HG02642 (cell line): Measurements from ENCODE around the gene OLR1.

ENCODE experiments used
- ATAC-seq: cut with Tn5 transposase; IDR thresholded peaks from one replicate; pipeline ENCODE4 v1.9.1; 2021; ENCODE audit warnings: mild to moderate bottlenecking; ENCODE audit not compliant: unreplicated experiment, poor library complexity

OLR1 gene

GRCh38 chr12:10155966-10156365 is 16.0 kb downstream of the OLR1 start:
- no peak for ATAC-seq

- ATAC-seq = no peak
Measured at GRCh38 chr12:10154145-10154496, 17.8 kb downstream of the OLR1 start.

GRCh38 chr12:10153271-10154144 is 18.4 kb downstream of the OLR1 start:
- peak; percentile 69 for ATAC-seq

- no peak for ATAC-seq
Measured at GRCh38 chr12:10151621-10152020, 20.3 kb downstream of the OLR1 start.

- peak; percentile 84 for ATAC-seq
Measured at GRCh38 chr12:10147714-10148403, 24.1 kb downstream of the OLR1 start.

GRCh38 chr12:10142976-10143589 is 28.8 kb downstream of the OLR1 start:
- no peak for ATAC-seq

GRCh38 chr12:10140001-10140400 is 31.9 kb downstream of the OLR1 start:
- no peak for ATAC-seq

GRCh38 chr12:10136637-10137205 is 35.2 kb downstream of the OLR1 start:
- no peak for ATAC-seq

- no peak for ATAC-seq
Measured at GRCh38 chr12:10135126-10135525, 36.8 kb downstream of the OLR1 start.

GRCh38 chr12:10132850-10133370 is 39.0 kb downstream of the OLR1 start:
- no peak for ATAC-seq

GRCh38 chr12:10131111-10131690 is 40.7 kb downstream of the OLR1 start:
- ATAC-seq = no peak

- ATAC-seq = peak; percentile 84
Measured at GRCh38 chr12:10130042-10130441, 41.9 kb downstream of the OLR1 start, which contains the start of gene CLEC7A. Gene CLEC7A, minus strand, starts transcription at chr12:10130199. Its CDS starts 117 bp downstream, at chr12:10130082.

- ATAC-seq = no peak
Measured at GRCh38 chr12:10128687-10129086, 43.2 kb downstream of the OLR1 start.

GRCh38 chr12:10126413-10126812 is 45.5 kb downstream of the OLR1 start:
- ATAC-seq = no peak

- ATAC-seq = no peak
Measured at GRCh38 chr12:10122689-10123088, 49.2 kb downstream of the OLR1 start.

- ATAC-seq = no peak
Measured at GRCh38 chr12:10121278-10121677, 50.7 kb downstream of the OLR1 start.

- ATAC-seq = no peak
Measured at GRCh38 chr12:10119066-10119465, 52.9 kb downstream of the OLR1 start.

GRCh38 chr12:10115890-10116289 is 56.0 kb downstream of the OLR1 start:
- no peak for ATAC-seq

- no peak for ATAC-seq
Measured at GRCh38 chr12:10115311-10115710, 56.6 kb downstream of the OLR1 start.

- no peak for ATAC-seq
Measured at GRCh38 chr12:10113920-10114319, 58.0 kb downstream of the OLR1 start.
